ENCODE measurements around the gene NLN.

Gene NLN

DNA sequence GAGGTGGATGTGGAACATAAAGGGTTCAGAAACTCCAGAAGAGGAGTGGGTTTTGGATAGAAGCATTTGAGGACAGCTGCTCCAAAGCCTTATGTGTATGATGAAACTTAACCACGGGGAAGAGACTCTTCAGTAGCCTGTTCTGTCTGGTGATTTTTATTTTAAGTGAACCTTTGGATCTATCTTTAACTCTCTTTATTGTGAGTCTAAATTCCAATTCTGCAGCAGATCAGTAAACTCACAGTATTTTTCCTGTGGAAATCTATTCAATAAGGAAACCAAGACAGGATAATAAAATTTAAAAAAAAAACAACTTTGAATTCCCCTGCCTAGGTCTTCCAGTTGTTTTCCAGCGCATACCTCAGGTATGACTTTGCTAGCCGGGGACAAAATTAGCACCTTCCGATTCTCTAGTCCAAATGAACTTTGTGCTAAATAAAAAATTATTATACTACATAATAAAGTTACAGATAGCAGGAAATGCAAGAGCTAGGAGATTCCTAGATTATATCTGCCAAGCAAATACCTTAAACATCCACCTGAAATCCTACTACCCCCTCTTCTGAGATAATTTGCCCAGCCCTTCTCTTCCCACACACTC, 101.9 kb downstream of the NLN start:
- H3K9me3 ChIP-seq (ENCODE audit: control insufficient read depth, low read length) = no peaks in the 10 kb centered on the region

DNA sequence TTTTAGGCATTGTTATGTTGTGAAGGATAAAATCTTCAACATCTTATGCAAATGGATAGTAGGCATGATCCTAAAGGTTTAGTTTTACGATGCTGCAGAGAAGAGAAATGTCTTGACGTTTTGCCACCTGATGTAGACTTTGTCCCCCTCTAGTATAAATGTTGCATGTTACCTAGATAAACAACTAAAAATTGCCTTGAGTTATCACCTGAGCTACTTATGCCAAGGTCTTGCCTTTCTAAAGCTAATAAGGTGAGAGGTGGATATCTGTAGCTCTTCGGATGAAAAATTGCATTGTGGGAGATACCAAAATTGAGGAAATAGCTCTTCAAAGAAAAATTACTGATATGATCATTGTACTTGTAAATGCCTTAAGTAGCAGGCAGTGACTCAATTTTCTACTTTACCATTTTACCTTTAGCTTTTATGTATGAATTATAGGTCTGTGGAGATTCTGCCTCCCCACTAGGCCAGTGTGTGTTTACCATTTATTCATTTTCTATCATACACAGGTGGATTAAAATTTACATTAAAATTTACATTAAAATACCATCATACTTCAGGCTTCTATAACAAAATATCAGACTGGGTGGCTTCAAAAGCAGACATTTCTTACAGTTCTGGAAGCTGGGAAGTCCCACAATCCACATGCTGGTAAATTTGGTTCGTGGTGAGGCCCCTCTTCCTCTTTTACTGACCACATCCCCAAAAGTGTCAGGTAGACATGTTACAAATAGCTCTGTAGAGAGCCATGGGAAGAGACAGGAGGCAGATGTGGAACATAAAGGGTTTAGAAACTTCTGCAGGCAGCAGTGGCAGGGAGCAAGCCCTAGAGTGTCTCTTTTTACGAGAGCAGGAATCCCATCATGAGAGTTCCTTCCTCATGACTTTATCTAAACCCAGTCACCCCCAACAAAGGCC, 103.7 kb downstream of the NLN start:
- Histone ChIP-seq H3K27me3 (ENCODE audit: control insufficient read depth, insufficient read depth, low read length, poor library complexity, severe bottlenecking) (no peaks in the 10 kb centered on the region), H3K4me3 (ENCODE audit: insufficient read depth, low read depth, low read length) (no peak overlapping the region), H3K9me3 (ENCODE audit: control insufficient read depth, low read length) (no peaks in the 10 kb centered on the region), H3K4me1 (ENCODE audit: control insufficient read depth, insufficient read depth, low read length) (peaks cover 9% of the 10 kb centered on the region), H3K36me3 (ENCODE audit: control insufficient read depth, insufficient read depth, low read length) (no peaks in the 10 kb centered on the region), H3K27ac (ENCODE audit: insufficient read depth, low read depth, low read length, poor library complexity, severe bottlenecking) (no peak overlapping the region)
- WGBS, 2 experiments = 92 to 94% methylated on average over 5 of the region's 5 CpGs

More for the DNA sequence above, 101.9 kb downstream of the NLN start:
- H3K36me3 ChIP-seq (ENCODE audit: control insufficient read depth, insufficient read depth, low read length) = no peaks in the 10 kb centered on the region
- 87% methylated on average over 3 of the region's 4 CpGs for WGBS, 2 experiments
- H3K27ac ChIP-seq (ENCODE audit: insufficient read depth, low read depth, low read length, poor library complexity, severe bottlenecking) = no peak overlapping the region
- H3K4me1 ChIP-seq (ENCODE audit: control insufficient read depth, insufficient read depth, low read length) = no peaks in the 10 kb centered on the region
- H3K4me3 ChIP-seq (ENCODE audit: insufficient read depth, low read depth, low read length) = no peak overlapping the region
- no peaks in the 10 kb centered on the region for H3K27me3 ChIP-seq (ENCODE audit: control insufficient read depth, insufficient read depth, low read length, poor library complexity, severe bottlenecking)

DNA sequence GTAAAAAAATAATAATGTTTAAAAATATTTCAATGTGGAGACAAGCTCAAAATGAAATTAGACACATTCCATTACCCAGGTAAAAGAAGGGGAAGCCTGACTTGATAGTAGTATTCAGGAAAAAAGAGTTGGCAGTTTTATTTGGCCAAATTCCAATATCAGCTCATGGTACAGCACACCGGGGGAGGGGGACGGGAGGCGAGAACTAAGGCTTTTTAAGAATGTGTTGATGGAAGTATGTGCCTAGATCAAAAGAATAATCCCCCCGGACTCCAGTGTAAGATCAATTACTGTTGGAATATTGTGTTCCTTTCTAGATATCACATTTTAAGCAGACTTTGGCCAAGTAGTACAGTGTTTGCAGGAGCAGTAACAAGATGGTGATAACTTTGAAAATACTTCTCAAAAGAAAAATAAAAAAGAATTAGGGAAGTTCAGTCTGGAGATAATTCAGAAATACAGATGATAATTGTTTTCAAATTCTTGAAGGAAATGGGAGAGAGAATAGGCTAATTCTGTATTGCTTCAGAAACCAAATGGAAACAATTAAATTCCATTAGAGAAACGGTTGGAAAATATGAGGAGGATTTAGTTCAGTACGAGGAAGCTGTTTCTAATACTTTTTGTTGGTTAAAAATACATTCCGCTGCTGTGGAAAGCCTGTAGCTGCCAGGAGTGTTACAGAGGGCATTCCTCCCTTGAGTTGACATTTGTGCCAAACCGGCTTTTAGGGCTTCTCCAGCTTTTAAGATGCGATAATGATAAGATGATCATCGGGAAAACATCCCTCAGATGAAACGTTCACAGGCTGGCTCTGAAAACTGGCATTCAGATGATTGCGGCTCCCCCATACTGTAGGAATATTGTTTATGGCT, 106.3 kb downstream of the NLN start:
- no peak overlapping the region for H3K27ac ChIP-seq (ENCODE audit: insufficient read depth, low read depth, low read length, poor library complexity, severe bottlenecking)
- WGBS, 2 experiments = 96 to 97% methylated on average over 12 of the region's 12 CpGs
- no peaks in the 10 kb centered on the region for H3K36me3 ChIP-seq (ENCODE audit: control insufficient read depth, insufficient read depth, low read length)
- no peaks in the 10 kb centered on the region for H3K9me3 ChIP-seq (ENCODE audit: control insufficient read depth, low read length)
- H3K27me3 ChIP-seq (ENCODE audit: control insufficient read depth, insufficient read depth, low read length, poor library complexity, severe bottlenecking) = no peaks in the 10 kb centered on the region
- peaks cover 18% of the 10 kb centered on the region for H3K4me1 ChIP-seq (ENCODE audit: control insufficient read depth, insufficient read depth, low read length)
- H3K4me3 ChIP-seq (ENCODE audit: insufficient read depth, low read depth, low read length) = no peak overlapping the region

DNA sequence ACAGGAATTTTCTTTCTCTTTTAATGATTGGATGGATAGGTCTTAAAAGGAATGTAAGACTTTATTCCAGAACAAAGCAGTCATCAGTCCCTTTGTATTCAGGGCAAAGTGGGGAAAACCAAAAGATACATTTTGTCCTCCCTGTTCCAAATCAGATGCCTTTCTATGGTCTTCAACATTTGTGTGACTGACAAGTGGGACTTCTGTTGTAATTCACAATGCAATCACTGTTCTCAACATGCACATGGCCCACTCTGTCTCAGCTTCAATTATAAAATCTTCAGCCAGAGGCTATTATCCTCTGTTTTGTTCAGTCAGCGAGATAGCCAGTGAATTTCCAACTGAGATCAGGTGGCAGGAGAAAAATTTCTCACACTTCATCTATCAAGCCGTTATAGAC, 108.9 kb downstream of the NLN start:
- no peaks in the 10 kb centered on the region for H3K36me3 ChIP-seq (ENCODE audit: control insufficient read depth, insufficient read depth, low read length)
- WGBS, 2 experiments = 64 to 84% methylated on average over 1 to 2 of the region's 2 CpGs
- peak overlapping the region; percentile 76 for H3K27ac ChIP-seq (ENCODE audit: insufficient read depth, low read depth, low read length, poor library complexity, severe bottlenecking)
- H3K4me3 ChIP-seq (ENCODE audit: insufficient read depth, low read depth, low read length) = no peak overlapping the region
- H3K27me3 ChIP-seq (ENCODE audit: control insufficient read depth, insufficient read depth, low read length, poor library complexity, severe bottlenecking) = no peaks in the 10 kb centered on the region
- H3K9me3 ChIP-seq (ENCODE audit: control insufficient read depth, low read length) = no peaks in the 10 kb centered on the region
- peaks cover 18% of the 10 kb centered on the region for H3K4me1 ChIP-seq (ENCODE audit: control insufficient read depth, insufficient read depth, low read length)

DNA sequence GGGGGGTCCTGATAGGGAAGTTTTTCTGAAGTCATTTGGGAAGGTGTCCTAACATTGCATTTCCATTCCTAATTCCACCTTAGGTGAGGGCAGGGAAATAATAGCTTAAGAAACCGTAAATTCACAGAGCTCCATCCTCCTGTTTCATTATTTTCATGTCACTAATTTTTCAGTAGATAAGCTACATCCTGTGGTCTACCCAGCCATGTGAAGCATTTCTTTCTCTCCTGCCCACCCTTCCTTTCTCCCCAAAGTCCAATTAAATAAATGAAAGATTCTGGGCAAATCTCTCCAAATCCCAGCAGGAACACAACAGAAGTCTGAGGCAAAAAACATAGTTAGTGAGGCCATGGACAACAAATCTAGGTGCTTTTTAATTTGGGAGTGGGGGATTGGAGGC, 109.3 kb downstream of the NLN start:
- H3K36me3 ChIP-seq (ENCODE audit: control insufficient read depth, insufficient read depth, low read length) = no peaks in the 10 kb centered on the region
- no peaks in the 10 kb centered on the region for H3K27me3 ChIP-seq (ENCODE audit: control insufficient read depth, insufficient read depth, low read length, poor library complexity, severe bottlenecking)
- no peak overlapping the region for H3K4me3 ChIP-seq (ENCODE audit: insufficient read depth, low read depth, low read length)
- 93 to 96% methylated on average over 1 of the region's 1 CpG for WGBS, 2 experiments
- H3K27ac ChIP-seq (ENCODE audit: insufficient read depth, low read depth, low read length, poor library complexity, severe bottlenecking) = peak overlapping the region; percentile 76
- peaks cover 18% of the 10 kb centered on the region for H3K4me1 ChIP-seq (ENCODE audit: control insufficient read depth, insufficient read depth, low read length)
- no peaks in the 10 kb centered on the region for H3K9me3 ChIP-seq (ENCODE audit: control insufficient read depth, low read length)

DNA sequence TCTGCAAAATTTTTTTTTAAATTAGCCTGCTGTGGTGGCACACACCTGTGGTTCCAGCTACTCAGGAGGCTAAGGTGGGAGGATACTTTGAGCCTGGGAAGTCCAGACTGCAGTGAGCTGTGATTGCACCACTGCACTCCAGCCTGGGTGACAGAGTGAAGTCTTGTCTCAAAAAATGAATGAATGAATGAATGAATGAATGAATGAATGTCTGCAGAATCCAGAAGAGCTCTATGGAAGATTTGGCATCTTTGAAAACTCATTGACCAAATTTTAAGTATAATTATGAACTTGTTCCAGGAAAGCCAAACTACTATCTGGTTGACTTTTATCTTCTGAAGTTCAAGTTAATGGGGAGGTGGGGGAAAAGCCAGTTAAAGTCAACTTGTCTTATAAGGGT, 110.1 kb downstream of the NLN start:
- H3K36me3 ChIP-seq (ENCODE audit: control insufficient read depth, insufficient read depth, low read length) = no peaks in the 10 kb centered on the region
- H3K9me3 ChIP-seq (ENCODE audit: control insufficient read depth, low read length) = no peaks in the 10 kb centered on the region
- H3K27me3 ChIP-seq (ENCODE audit: control insufficient read depth, insufficient read depth, low read length, poor library complexity, severe bottlenecking) = no peaks in the 10 kb centered on the region
- no peak overlapping the region for H3K27ac ChIP-seq (ENCODE audit: insufficient read depth, low read depth, low read length, poor library complexity, severe bottlenecking)
- peaks cover 18% of the 10 kb centered on the region for H3K4me1 ChIP-seq (ENCODE audit: control insufficient read depth, insufficient read depth, low read length)
- H3K4me3 ChIP-seq (ENCODE audit: insufficient read depth, low read depth, low read length) = no peak overlapping the region

DNA sequence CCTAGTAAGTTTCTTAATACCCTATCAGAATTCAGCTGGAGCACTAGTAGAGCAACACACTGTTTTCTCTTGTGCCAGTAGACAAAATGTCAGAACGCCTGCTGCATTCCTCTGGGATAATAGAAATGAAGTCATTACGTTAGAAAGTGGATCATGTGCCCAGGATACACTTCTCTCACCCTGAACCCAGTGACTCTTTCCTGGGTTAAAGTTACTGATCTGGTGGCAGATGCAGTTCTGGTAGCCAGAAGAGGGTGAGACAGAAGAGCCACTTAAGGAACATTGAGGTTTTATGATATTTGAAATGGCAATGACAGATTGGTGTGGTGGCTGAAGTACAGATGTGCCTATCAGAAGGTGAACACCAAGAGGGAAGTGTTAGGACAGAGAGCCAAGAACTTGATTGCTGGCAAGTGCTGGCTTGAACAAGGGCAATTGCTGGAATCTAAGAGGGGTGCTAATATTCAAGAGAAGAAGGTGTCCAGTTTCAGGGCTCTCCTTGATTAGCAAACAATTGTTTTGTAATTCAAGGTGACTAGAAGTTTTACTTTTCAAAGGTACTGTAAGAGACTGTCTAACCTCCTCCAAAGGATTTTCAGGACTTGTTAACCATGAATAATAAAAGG, 110.7 kb downstream of the NLN start:
- Histone ChIP-seq H3K36me3 (ENCODE audit: control insufficient read depth, insufficient read depth, low read length) (no peaks in the 10 kb centered on the region), H3K4me1 (ENCODE audit: control insufficient read depth, insufficient read depth, low read length) (peaks cover 18% of the 10 kb centered on the region), H3K27me3 (ENCODE audit: control insufficient read depth, insufficient read depth, low read length, poor library complexity, severe bottlenecking) (no peaks in the 10 kb centered on the region), H3K9me3 (ENCODE audit: control insufficient read depth, low read length) (no peaks in the 10 kb centered on the region), H3K4me3 (ENCODE audit: insufficient read depth, low read depth, low read length) (no peak overlapping the region), H3K27ac (ENCODE audit: insufficient read depth, low read depth, low read length, poor library complexity, severe bottlenecking) (no peak overlapping the region)
- 87 to 88% methylated on average over 2 of the region's 2 CpGs for WGBS, 2 experiments

DNA sequence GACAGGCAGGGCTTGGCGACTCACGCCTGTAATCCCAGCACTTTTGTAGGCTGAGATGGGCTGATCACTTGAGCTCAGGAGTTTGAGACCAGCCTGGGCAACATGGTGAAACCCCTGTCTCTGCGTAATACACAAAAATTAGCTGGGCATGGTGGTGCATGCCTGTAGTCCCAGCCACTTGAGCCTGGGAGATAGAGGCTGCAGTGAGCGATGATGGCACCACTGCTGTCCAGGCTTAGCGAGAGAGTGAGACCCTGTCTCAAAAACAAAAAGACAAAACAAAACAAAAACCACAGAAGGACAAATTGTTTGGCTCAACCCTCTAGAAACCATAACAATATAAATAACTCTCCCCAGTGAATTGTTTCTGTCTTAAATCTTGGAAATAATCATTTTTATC, 111.8 kb downstream of the NLN start:
- WGBS, 2 experiments = 89 to 90% methylated on average over 5 of the region's 5 CpGs
- Histone ChIP-seq H3K4me1 (ENCODE audit: control insufficient read depth, insufficient read depth, low read length) (peaks cover 18% of the 10 kb centered on the region), H3K27me3 (ENCODE audit: control insufficient read depth, insufficient read depth, low read length, poor library complexity, severe bottlenecking) (no peaks in the 10 kb centered on the region), H3K4me3 (ENCODE audit: insufficient read depth, low read depth, low read length) (no peak overlapping the region), H3K9me3 (ENCODE audit: control insufficient read depth, low read length) (no peaks in the 10 kb centered on the region), H3K36me3 (ENCODE audit: control insufficient read depth, insufficient read depth, low read length) (no peaks in the 10 kb centered on the region), H3K27ac (ENCODE audit: insufficient read depth, low read depth, low read length, poor library complexity, severe bottlenecking) (no peak overlapping the region)

DNA sequence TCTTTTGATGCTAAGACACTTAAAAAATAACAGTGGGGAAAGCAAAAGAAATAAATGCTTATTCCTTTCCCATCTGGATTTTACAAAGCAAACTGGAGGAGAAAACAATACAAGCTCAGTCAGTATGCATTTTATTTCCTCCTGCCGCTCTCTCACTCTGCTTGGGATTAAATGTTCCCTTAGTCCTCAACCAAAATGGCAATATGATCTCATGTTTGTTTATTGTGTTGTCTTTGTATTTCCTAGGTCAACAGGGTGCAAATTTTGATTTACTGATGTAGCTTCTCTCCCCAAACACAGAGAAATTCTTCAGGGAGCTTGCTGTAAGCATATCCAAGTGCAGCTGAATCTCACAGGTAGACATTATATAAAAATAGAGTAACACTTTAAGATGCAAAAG, 112.3 kb downstream of the NLN start:
- Histone ChIP-seq H3K4me1 (ENCODE audit: control insufficient read depth, insufficient read depth, low read length) (peaks cover 18% of the 10 kb centered on the region), H3K9me3 (ENCODE audit: control insufficient read depth, low read length) (no peaks in the 10 kb centered on the region), H3K27me3 (ENCODE audit: control insufficient read depth, insufficient read depth, low read length, poor library complexity, severe bottlenecking) (no peaks in the 10 kb centered on the region), H3K36me3 (ENCODE audit: control insufficient read depth, insufficient read depth, low read length) (no peaks in the 10 kb centered on the region), H3K4me3 (ENCODE audit: insufficient read depth, low read depth, low read length) (no peak overlapping the region), H3K27ac (ENCODE audit: insufficient read depth, low read depth, low read length, poor library complexity, severe bottlenecking) (no peak overlapping the region)
- WGBS, 2 experiments = 75 to 91% methylated on average over 1 of the region's 1 CpG

Data from ectodermal cell (in vitro differentiated cells).